Neural cell (in vitro differentiated cells): Measurements from ENCODE around the gene KSR2.

ENCODE experiments used
- EZH2 ChIP-seq: fragments of 200-600, 300-800 bp; shearing (Covaris generic), sonication (generic); IDR thresholded peaks from 2 replicates; pipeline ENCODE4 v1.6.1; 2014; ENCODE audit warnings: antibody characterized with exemption, low read length, borderline replicate concordance, mild to moderate bottlenecking; ENCODE audit not compliant: insufficient read depth, poor library complexity, severe bottlenecking
- TF ChIP-seq, protein P1 (sequence below): fragments of 450-650 bp; IDR thresholded peaks from 2 replicates; pipeline ENCODE4 v1.5.1; 2014; ENCODE audit warnings: antibody characterized with exemption, mild to moderate bottlenecking, moderate library complexity; ENCODE audit not compliant: poor library complexity, severe bottlenecking

DNA sequence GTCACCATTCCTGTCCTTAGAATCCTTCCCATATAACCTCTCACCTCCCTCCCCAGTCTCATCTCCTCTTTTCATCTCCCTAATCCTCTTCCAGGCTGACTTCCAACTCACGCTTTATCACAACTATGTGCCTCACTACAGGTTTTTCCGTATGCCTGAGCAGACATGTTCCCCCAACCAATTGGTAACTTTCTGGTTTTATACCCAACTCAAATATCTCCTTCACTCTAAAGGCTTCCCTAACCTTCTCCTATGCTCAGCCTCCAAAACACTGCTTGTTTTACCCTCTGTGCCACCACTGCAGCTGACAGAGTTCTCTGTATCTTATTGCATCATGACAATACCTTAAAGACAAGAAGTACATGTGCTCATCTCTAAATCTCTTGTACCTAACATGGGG is 139.7 kb downstream of the KSR2 start:
- no peak for TF ChIP-seq EZH2
- TF ChIP-seq, protein P1, sequence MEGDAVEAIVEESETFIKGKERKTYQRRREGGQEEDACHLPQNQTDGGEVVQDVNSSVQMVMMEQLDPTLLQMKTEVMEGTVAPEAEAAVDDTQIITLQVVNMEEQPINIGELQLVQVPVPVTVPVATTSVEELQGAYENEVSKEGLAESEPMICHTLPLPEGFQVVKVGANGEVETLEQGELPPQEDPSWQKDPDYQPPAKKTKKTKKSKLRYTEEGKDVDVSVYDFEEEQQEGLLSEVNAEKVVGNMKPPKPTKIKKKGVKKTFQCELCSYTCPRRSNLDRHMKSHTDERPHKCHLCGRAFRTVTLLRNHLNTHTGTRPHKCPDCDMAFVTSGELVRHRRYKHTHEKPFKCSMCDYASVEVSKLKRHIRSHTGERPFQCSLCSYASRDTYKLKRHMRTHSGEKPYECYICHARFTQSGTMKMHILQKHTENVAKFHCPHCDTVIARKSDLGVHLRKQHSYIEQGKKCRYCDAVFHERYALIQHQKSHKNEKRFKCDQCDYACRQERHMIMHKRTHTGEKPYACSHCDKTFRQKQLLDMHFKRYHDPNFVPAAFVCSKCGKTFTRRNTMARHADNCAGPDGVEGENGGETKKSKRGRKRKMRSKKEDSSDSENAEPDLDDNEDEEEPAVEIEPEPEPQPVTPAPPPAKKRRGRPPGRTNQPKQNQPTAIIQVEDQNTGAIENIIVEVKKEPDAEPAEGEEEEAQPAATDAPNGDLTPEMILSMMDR, result no peak
